ENCODE data around the gene USH1G.
"Not testable (repeated sequence)": the region's sequence is repeated elsewhere in the genome, so short reads cannot be mapped to it uniquely, and the experiment has no call there.

Gene USH1G

DNA sequence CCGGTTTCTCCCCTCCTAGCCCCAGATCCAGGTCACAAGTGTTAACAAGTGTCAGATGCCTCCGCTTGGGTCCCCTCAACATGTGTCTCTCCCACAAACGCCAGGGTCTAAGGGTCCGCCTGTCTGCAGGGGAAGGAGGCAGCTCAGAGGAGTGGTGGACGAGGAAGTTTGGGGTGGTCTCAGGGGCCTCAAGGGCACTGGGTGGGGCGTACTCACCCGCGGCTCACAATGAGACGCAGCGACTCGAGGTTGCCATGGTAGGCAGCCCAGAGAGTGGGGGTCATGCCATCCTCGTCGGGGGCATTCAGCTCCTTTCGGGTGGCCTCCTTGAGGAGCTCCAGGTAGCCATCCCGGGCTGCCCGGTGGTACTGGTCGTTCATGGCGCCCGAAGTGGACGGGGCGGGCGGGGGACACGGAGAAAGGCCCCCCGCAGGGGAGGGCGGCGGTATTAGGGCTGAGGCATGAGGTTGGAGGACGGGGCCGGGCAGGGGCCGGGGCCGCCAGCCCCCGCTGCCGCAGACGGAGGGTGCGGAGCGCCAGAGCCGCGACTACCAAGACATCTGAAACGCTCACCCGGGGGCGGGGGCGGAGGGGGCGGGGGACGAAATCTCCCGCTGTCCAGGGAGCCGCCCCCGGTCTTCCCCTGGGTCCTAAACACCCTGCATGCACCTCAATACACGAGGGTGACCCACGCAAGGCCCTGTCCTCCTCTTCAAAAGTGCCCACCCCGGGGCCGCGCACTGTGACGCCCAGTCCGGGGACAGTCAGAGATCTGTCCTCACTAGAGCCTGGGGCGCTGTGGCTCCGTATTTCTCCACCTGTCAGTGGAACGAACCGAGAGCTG is at the start of gene USH1G:
Gene USH1G (minus strand): TSS at position 562 of the 844 bp plus-strand sequence. CDS start 182 bp downstream, at position 380.
- peak; percentile 27 for DNase-seq (ENCODE audit: low read depth, low spot score)

GRCh38 chr17:74972107-74972972 is 49.3 kb upstream of the USH1G start, which contains the start of gene HID1:
Gene HID1 (minus strand): TSS chr17:74972759. CDS start chr17:74972656, 103 bp downstream.
- DNase-seq (ENCODE audit: low read depth, low spot score), result peak; percentile 52

DNA sequence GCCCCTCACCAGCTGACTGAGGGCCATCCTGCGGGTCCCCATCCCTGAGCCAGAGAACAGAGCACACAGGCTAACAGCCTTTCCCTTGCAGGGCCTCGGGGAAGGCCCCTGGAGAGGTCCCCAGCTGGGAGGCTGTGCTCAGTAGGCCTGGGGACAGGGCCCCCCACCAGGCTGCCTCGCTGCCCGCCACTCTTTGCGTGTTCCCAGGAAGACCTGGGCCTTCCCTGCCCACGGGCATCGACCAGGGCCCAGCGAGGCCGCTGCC is 48.7 kb upstream of the USH1G start:
- no peak for DNase-seq (ENCODE audit: low read depth, low spot score)

- DNase-seq (ENCODE audit: low read depth, low spot score), result no peak
Measured at GRCh38 chr17:74971069-74971841, 48.2 kb upstream of the USH1G start.

- no peak for DNase-seq (ENCODE audit: low read depth, low spot score)
Measured at GRCh38 chr17:74970395-74970794, 47.3 kb upstream of the USH1G start.

DNA sequence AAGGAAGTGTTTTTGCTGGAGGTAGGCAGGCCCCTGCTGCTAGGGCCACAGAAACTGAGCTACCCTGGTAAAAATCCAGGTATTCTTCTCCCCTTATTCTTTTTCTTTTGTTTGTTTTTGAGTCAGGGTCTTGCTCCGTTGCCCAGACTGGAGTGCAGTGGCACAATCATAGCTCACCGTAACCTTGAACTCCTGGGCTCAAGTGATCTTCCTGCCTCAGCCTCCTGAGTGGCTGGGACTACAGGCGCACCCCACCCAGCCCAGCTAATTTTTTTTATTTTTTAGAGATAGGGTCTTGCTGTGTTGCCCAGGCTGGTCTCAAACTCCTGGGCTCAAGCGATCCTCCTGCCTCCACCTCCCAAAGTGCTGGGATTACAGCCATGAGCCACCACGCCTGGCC is 46.4 kb upstream of the USH1G start:
- not testable (repeated sequence) for DNase-seq (ENCODE audit: low read depth, low spot score)

GRCh38 chr17:74968361-74968780 is 45.3 kb upstream of the USH1G start:
- no peak for DNase-seq (ENCODE audit: low read depth, low spot score)

DNA sequence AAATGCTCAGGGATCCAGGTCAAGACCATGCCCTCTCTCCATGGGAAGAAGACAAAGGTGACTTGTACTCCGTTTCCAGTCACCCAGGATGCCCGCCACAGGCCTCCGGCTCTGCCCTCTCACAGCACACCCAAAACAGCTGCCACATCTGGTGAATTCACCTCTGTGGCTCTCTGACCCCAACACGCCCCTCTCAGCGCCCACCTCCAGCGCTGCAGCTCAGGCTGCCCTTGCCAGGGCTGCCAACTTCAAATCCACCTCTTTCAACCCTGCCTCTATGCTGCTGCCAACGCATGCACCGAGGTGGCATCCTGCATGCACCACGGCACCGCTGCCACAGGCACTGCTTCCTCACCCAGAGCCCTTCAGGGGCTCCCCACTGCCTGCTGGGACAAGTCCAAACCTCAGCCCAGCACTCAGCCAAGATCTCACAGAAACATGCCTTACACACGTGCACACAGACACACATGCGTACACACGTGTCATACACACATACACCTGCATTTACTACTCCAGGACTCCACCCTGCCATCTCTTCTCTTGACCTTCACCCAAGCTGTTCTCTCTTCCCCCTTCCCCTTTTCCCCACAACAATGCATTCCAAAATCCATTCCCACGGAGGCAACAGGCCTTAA is 42.0 kb upstream of the USH1G start:
- no peak for DNase-seq (ENCODE audit: low read depth, low spot score)

GRCh38 chr17:74964246-74964761 is 41.2 kb upstream of the USH1G start:
- DNase-seq (ENCODE audit: low read depth, low spot score), result no peak

DNA sequence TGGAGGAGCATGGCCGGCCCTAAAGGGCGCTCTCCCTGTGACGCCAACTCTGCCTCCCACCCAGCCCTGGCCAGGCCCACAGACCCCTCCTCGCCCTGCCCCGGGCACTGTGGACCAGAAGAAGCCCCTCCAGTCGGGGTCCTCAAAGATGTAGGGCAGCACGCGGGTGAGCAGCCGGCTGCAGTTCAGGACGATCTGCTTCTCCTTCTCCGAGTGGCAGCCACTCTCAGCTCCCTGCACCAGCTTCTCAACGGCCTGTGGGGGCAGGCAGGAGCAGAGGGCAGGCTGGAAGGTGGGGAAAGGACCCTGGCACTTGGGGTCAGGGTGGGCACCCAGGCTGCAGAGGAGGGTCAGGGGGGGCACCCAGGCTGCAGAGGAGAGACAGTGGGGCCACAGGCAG is 40.6 kb upstream of the USH1G start:
- DNase-seq (ENCODE audit: low read depth, low spot score), result no peak

- DNase-seq (ENCODE audit: low read depth, low spot score), result no peak
Measured at GRCh38 chr17:74962622-74963394, 39.8 kb upstream of the USH1G start.

DNA sequence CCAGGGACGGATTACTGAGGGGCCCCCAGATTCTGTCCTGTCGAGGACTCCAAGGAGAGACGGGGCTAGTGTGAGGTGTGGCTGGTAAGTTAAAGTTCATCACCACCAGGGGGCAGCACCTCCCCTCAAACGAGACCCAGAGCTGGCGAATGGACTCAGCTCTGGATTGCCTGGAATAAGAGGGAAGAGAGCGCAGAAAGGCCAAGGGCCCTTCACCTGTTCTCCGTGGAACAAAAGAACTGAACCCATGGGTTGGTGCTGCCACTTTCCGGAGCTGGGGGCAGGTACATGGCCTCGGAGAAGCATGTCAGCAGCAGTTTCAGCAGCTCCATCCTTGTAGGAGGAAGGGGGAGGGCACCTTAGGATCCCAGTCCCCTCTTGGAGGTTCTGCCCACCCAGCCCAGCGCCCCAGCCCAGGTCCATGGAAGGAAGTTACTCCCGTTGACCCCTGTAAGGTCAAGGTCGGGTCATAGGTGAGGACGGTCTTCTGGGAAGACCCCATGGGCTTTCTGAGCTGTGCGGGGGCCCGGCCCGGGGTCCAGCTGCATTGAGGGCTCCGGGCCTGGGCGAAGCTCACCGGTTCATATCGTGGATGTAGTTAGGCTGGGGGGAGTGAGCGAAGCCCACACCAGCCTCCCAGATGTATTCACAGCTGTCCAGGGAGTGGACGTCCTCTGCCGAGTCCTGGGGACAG is 38.7 kb upstream of the USH1G start:
- peak; percentile 93 for DNase-seq (ENCODE audit: low read depth, low spot score)

DNA sequence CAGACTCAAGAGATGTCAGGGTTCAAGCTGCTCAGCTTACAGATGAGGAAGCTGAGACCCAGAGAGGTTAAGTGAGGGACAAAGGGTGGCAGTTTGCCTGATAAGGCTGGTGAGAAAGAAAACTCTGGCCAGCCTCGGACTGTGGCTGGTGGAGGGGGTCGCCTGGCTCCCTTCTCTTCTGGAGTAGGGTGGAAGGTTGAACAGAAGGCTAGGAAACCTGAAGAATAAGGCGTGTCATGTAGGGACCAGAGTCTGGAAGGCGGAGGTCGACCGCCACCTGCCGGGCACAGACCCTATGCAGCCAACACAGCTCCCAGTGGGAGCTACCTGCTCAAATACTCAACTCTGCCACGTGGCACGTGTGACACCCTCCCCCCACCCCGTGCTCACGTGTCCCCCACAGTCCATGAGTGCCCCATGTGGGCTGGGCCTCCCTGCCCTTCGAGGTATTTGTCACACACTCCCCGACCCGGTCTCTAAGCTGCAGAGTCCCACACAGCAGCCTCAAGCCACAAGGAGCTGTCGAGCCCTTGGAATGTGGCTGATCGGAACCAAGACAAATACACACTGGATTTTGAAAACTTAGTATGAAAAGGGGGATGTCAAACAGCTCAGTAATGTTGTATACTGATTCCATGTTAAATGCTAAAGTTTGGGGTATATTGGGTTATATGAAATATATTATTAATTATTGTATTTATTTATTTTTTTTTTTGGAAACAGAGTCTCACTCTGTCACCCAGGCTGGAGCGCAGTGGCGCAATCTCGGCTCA is 37.7 kb upstream of the USH1G start:
- peak; percentile 48 for DNase-seq (ENCODE audit: low read depth, low spot score)

DNA sequence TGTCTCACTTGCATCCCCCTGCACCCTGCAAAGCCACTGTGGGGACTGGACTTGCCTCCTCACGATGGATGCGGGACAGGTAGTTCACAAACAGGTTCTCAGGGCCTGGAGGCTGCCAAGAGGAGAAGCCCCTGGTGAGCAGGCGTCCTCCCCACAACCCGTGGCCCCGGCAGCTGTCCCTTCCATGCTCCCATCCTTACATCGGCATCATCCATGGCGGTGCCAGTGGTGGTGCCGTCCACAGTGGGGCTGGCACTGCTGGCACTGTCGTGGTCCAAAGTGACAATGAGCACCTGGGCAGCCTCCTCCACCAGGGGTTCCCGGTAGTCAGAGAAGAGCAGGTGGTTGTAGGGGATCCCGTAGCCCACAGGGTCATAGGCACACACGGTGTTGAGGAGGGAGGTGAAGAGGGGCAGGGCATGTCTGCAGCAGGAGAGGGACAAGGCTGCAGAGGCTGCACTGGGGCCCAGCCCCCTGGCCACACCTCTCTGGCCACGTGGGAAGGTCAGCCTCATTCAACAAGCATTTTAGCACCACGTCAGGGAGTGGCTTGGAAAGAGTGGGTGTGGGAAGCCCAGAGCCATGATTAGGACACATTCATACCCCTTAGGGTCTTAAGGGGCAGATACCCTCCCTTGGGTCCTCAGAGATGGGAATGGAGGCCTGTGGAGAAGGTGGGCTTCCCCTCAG is 36.9 kb upstream of the USH1G start:
- peak; percentile 40 for DNase-seq (ENCODE audit: low read depth, low spot score)

DNA sequence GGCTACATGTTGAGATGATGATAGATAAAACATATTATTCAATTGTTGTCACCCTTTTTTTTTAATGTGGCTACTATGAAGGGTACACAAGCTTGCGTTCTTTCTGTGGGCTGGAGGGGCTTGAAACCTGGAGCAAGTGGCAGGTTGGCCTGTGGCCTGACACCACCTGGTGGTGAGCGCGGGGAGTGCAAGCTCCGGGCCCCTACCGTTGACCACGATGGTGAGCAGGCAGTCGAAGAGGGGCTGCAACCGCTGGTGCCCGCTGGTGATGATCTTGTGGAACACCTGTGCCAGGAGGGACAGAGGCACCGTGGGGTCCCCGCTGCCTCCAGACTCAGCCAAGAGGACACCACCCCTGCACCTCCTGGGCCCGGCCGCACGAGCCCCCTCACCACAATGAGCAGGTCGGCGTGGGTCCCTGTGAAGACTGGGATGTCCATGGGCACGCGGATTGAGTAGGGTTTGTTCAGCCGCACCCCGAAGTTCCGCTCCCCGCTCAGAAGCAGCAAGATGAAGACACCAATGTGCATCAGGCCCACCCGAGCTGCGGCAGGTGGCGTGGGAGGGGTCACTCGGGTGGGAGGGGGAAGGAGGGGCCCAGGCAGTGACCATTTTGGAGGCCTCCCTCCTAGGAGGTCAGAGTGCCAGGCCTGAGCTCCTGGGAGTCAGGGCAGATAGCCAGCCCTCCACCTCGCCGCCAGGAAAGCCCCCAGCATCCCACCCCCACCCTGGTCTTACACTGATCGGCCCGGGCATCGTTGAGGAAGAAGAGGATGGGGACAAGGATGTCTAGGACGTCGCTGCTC is 35.1 kb upstream of the USH1G start:
- DNase-seq (ENCODE audit: low read depth, low spot score), result peak; percentile 78

- DNase-seq (ENCODE audit: low read depth, low spot score), result no peak
Measured at GRCh38 chr17:74956093-74956492, 33.0 kb upstream of the USH1G start.

- no peak for DNase-seq (ENCODE audit: low read depth, low spot score)
Measured at GRCh38 chr17:74954665-74955421, 31.8 kb upstream of the USH1G start.
